Activated T-cell treated with anti-CD3 and anti-CD28 coated beads for 1 hour (primary cell): ENCODE data around the gene NR1D2.

ENCODE experiments used
- DNase-seq: peaks from one replicate; pipeline ENCODE4 v3.0.0-alpha.2; 2020; ENCODE audit warnings: low read depth

Gene NR1D2

GRCh38 chr3:23931597-23931996 lies 13.5 kb upstream of the NR1D2 start:
- no peak for DNase-seq

- no peak for DNase-seq
Observed at GRCh38 chr3:23932571-23932970, 12.5 kb upstream of the NR1D2 start.

- DNase-seq = no peak
Observed at GRCh38 chr3:23934253-23934652, 10.8 kb upstream of the NR1D2 start.

GRCh38 chr3:23937296-23937695 lies 7.8 kb upstream of the NR1D2 start:
- DNase-seq = no peak

GRCh38 chr3:23938688-23939087 lies 6.4 kb upstream of the NR1D2 start:
- DNase-seq = no peak

GRCh38 chr3:23940775-23941174 lies 4.3 kb upstream of the NR1D2 start:
- no peak for DNase-seq

- no peak for DNase-seq
Observed at GRCh38 chr3:23941440-23941839, 3.6 kb upstream of the NR1D2 start.

- DNase-seq = no peak
Observed at GRCh38 chr3:23942546-23942945, 2.5 kb upstream of the NR1D2 start.

- no peak for DNase-seq
Observed at GRCh38 chr3:23944007-23944783, 891 bp upstream of the NR1D2 start.

- no peak for DNase-seq
Observed at GRCh38 chr3:23945663-23945912, 502 bp downstream of the NR1D2 start.

- peak; percentile 97 for DNase-seq
Observed at GRCh38 chr3:23945913-23946687, 1.0 kb downstream of the NR1D2 start.

GRCh38 chr3:23948761-23949160 lies 3.7 kb downstream of the NR1D2 start:
- DNase-seq = no peak

- DNase-seq = no peak
Observed at GRCh38 chr3:23949784-23950183, 4.7 kb downstream of the NR1D2 start.

GRCh38 chr3:23950293-23950692 lies 5.2 kb downstream of the NR1D2 start:
- no peak for DNase-seq

GRCh38 chr3:23952646-23953045 lies 7.6 kb downstream of the NR1D2 start:
- no peak for DNase-seq

GRCh38 chr3:23953523-23953922 lies 8.4 kb downstream of the NR1D2 start:
- no peak for DNase-seq

- DNase-seq = no peak
Observed at GRCh38 chr3:23954144-23954543, 9.1 kb downstream of the NR1D2 start.

GRCh38 chr3:23956701-23957100 lies 11.6 kb downstream of the NR1D2 start:
- DNase-seq = no peak

GRCh38 chr3:23959135-23959900 lies 14.2 kb downstream of the NR1D2 start:
- no peak for DNase-seq

GRCh38 chr3:23960649-23961048 lies 15.6 kb downstream of the NR1D2 start:
- DNase-seq = no peak

GRCh38 chr3:23961066-23961465 lies 16.0 kb downstream of the NR1D2 start:
- DNase-seq = no peak

- no peak for DNase-seq
Observed at GRCh38 chr3:23961913-23962312, 16.8 kb downstream of the NR1D2 start.
